NB4 (cell line): ENCODE measurements around the gene NAT14.

Experiments used
- CTCF ChIP-seq: IDR thresholded peaks from one replicate; pipeline ENCODE4 v1.5.1; 2012; ENCODE audit warnings: low read depth, low read length
- POLR2A ChIP-seq: IDR thresholded peaks from 2 replicates; pipeline ENCODE4 v1.6.1; 2011; ENCODE audit warnings: mild to moderate bottlenecking; ENCODE audit not compliant: insufficient read length; ENCODE audit errors: extremely low read depth

GRCh38 chr19:55442372-55442961, 42.5 kb upstream of the NAT14 start:
- TF ChIP-seq CTCF (no peak), POLR2A (no peak)
